Kidney epithelial cell (primary cell): Measurements from ENCODE around the gene EHBP1. TPM values are rescaled to one million over a fixed set of nuclear protein-coding genes. Genes with fewer than 3 reads are reported as not detected.

Experiments
- DNase-seq: peaks from one replicate; pipeline ENCODE4 v3.0.0-alpha.2; 2010; ENCODE audit warnings: low read depth
- H3K27me3 ChIP-seq: 2 replicates; pipeline ENCODE4 v1.6.0; 2011; ENCODE audit warnings: low read length; ENCODE audit not compliant: control insufficient read depth, insufficient read depth
- H3K36me3 ChIP-seq: 2 replicates; pipeline ENCODE4 v1.5.1; 2011; ENCODE audit warnings: low read length; ENCODE audit not compliant: control insufficient read depth, insufficient read depth
- H3K4me3 ChIP-seq: 2 replicates; pipeline ENCODE4 v1.5.1; 2011; ENCODE audit warnings: low read depth, mild to moderate bottlenecking, control low read depth, low read length
- total RNA-seq: library from RNA; depleted of rRNA; stranded (reverse); fragments of >200 nt; gene quantifications from 2 replicates; pipeline ENCODE4 v1.2.3, GENCODE V29; 2015
- TF ChIP-seq, protein P1 (sequence below): IDR thresholded peaks from 2 replicates; pipeline ENCODE4 v1.5.1; 2011; ENCODE audit warnings: mild to moderate bottlenecking, moderate library complexity, low read length, control low read depth, inconsistent platforms; ENCODE audit not compliant: insufficient read depth, poor library complexity, severe bottlenecking

Gene EHBP1
- total RNA-seq, 1 donor from 2014 or later = 22.9 TPM

DNA sequence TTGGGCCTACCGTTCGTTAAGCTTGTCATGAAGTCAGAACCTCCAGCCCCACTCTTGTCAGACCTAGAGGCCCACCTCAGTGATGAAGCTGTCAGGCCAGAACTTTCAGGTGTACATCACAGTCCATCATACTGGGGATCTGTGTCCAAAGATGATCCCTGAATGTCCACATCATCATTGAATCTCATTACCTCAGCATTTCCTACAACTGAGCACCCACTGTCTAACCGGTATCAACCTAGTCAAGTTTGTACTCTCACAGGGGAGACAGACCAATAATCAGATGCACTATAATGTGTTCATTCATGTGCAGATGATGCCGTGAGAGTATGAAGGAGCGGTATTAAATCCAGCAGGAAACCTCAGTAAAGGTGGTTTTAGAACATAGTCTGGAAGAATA is 36.3 kb upstream of the EHBP1 start:
- Histone ChIP-seq H3K27me3 (no peaks in the 10 kb centered on the region), H3K36me3 (no peaks in the 10 kb centered on the region), H3K4me3 (no peak overlapping the region)
- TF ChIP-seq, protein P1, sequence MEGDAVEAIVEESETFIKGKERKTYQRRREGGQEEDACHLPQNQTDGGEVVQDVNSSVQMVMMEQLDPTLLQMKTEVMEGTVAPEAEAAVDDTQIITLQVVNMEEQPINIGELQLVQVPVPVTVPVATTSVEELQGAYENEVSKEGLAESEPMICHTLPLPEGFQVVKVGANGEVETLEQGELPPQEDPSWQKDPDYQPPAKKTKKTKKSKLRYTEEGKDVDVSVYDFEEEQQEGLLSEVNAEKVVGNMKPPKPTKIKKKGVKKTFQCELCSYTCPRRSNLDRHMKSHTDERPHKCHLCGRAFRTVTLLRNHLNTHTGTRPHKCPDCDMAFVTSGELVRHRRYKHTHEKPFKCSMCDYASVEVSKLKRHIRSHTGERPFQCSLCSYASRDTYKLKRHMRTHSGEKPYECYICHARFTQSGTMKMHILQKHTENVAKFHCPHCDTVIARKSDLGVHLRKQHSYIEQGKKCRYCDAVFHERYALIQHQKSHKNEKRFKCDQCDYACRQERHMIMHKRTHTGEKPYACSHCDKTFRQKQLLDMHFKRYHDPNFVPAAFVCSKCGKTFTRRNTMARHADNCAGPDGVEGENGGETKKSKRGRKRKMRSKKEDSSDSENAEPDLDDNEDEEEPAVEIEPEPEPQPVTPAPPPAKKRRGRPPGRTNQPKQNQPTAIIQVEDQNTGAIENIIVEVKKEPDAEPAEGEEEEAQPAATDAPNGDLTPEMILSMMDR = no peak
- no peak for DNase-seq

DNA sequence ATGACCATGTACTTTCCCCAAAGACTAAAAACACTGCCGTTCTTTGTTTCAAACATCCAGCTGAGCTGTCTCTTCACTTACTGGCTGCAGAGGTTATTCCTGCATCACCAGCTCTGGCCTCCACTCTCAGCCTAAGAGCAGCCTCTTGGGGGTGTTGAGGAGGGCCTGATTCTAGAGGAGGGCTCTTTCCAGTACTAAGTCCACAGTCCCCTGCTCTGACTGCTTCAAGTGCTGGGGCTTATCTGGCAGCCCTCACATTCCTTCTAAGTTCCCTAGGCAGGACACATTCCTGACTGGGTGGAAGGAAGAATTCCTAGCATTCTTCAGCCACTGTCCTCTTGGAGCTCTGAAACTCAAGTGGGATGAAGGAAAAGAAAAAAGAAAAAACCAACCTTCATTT is 32.9 kb upstream of the EHBP1 start:
- TF ChIP-seq, protein P1 = no peak
- DNase-seq = peak; percentile 42
- H3K27me3 ChIP-seq = no peaks in the 10 kb centered on the region
- no peak overlapping the region for H3K4me3 ChIP-seq
- H3K36me3 ChIP-seq = no peaks in the 10 kb centered on the region

DNA sequence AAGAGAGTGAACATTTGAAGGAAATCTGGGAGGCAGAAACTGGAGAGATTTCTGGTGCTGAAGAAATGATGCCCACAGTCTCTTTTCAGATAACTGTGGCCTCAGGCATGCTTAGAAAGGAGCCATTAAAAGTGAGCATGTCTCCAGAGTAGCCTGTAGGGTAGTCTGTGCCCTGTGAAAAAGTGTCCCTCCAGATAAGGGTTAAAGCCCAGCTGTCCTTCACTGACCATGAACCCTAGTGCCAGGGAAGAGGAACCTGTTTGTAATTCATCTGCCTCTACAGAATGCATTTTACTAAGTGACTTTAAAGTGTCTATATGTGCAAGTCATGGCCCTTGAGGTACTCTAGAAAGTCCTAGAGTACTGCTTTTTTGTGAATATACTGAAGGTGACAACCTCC is 30.5 kb upstream of the EHBP1 start:
- TF ChIP-seq, protein P1 = no peak
- Histone ChIP-seq H3K4me3 (no peak overlapping the region), H3K36me3 (no peaks in the 10 kb centered on the region), H3K27me3 (no peaks in the 10 kb centered on the region)
- no peak for DNase-seq

DNA sequence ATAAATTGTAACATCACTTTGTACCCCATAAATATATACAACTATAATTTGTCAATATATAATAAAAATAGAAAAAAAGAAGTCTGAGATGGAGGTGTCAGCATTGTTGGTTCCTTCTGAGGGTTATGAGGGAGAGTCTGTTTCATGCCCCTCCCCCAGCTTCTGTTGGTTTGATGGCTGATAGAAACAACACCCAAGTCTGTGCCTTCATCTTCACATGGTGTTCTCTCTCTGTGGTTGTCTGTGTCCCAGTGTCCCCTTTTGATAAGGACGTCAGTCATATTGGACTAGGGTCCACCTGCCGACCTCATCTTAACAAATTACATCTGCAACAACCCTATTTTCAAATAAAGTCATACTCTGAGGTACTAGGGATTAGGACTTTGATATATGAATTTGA is 20.3 kb upstream of the EHBP1 start:
- no peaks in the 10 kb centered on the region for H3K27me3 ChIP-seq
- TF ChIP-seq, protein P1 = no peak
- no peaks in the 10 kb centered on the region for H3K36me3 ChIP-seq
- no peak overlapping the region for H3K4me3 ChIP-seq
- no peak for DNase-seq

DNA sequence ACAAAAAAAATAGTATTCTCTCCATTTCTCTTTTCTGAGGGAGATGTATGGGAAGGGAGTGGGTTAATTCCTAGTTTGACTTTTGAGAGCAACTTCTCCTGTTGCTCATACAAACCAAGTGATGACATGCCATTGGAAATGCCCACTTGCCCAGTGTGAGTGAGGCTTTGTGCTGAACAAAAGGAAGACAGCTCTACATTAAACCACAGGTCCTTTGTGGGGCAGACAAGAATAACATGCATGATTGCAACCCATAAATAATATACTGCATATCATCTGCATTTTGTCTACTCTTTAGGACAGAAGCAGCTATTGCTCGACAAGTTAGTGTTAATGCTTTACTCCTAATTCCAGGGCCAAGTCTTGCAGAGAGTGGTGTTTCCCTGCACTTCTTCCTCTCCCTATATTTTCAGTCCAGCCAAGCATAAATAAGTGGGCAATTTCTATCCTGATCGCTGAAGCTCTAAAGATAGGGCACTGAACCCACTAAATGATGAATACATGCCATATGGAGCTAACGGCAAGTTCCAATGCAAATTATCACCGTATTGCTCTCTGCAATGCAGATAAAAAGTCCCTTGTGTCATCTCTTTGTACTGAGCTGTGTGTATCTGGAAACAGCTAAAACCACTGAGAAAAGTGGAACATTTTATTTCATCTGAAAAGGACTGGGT is 19.4 kb upstream of the EHBP1 start:
- TF ChIP-seq, protein P1 = no peak
- no peak overlapping the region for H3K4me3 ChIP-seq
- no peaks in the 10 kb centered on the region for H3K27me3 ChIP-seq
- H3K36me3 ChIP-seq = no peaks in the 10 kb centered on the region
- no peak for DNase-seq

DNA sequence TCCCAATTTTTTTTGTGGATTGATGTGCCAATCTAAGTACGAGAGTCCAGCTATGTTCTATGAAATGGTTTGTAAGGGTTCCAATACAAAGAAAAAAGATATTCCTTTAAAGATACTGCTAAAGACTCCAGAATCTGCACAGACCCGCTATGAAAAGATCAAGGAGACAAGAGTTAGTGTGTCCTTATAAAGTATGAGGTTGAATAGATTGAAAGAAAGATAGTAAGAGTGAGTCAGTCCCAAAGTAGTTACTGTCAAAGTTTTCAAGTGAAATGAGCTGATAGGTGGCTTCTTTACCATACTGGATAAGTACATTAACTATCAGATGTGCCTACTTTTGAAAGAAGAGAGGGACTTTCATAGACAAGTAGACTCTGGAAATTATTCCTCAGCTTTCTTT is 17.9 kb upstream of the EHBP1 start:
- H3K27me3 ChIP-seq = no peaks in the 10 kb centered on the region
- no peaks in the 10 kb centered on the region for H3K36me3 ChIP-seq
- TF ChIP-seq, protein P1 = no peak
- DNase-seq = no peak
- no peak overlapping the region for H3K4me3 ChIP-seq
